A549 (cell line): ENCODE data around the gene PPP2R5B.

Experiments
- CEBPB ChIP-seq, 2 experiments: fragments of >200 bp in 1 of 2; sonication (Bioruptor Twin) in 1 of 2; formaldehyde crosslinking in 1 of 2; IDR thresholded peaks; 2 replicates each; pipeline ENCODE4 v1.6.1; 2012 to 2016
- CTCF ChIP-seq: fragments of >200 bp; sonication (Bioruptor Twin); formaldehyde crosslinking; IDR thresholded peaks from 3 replicates; pipeline ENCODE4 v1.5.1; 2016
- E2F6 ChIP-seq: IDR thresholded peaks from 2 replicates; pipeline ENCODE4 v1.6.1; 2012; ENCODE audit warnings: low read depth, borderline replicate concordance
- HDAC2 ChIP-seq: fragments of 200-600 bp; sonication (generic); IDR thresholded peaks from 2 replicates; pipeline ENCODE4 v1.6.1; 2016
- HES2 ChIP-seq: fragments of >200 bp; sonication (Bioruptor Twin); formaldehyde crosslinking; IDR thresholded peaks from 2 replicates; pipeline ENCODE4 v1.6.1; 2016
- JUN ChIP-seq, 2 experiments: fragments of >200 bp; sonication (Bioruptor Twin); formaldehyde crosslinking; IDR thresholded peaks; 2 replicates in 1 of 2; 3 replicates in 1 of 2; pipeline ENCODE4 v1.6.1; 2016 to 2017
- MYC ChIP-seq: IDR thresholded peaks from 2 replicates; pipeline ENCODE4 v1.6.1; 2012; ENCODE audit warnings: mild to moderate bottlenecking, inconsistent platforms, low read length, improper control_type of control experiment, borderline replicate concordance
- NPAS2 ChIP-seq: fragments of 250-450 bp; sonication (Bioruptor Pico); IDR thresholded peaks from 2 replicates; pipeline ENCODE4 v1.8.0; 2022; ENCODE audit warnings: mild to moderate bottlenecking, moderate library complexity, borderline replicate concordance
- POLR2A ChIP-seq: IDR thresholded peaks from 2 replicates; pipeline ENCODE4 v1.6.1; 2012; ENCODE audit warnings: mild to moderate bottlenecking, low read length
- RCOR1 ChIP-seq: fragments of 150-350 bp; IDR thresholded peaks from 2 replicates; pipeline ENCODE4 v1.6.1; 2014; ENCODE audit warnings: antibody characterized with exemption, low read length, low read depth
- RFX5 ChIP-seq: fragments of 450-650 bp; IDR thresholded peaks from 2 replicates; pipeline ENCODE4 v1.7.1; 2014; ENCODE audit warnings: antibody characterized with exemption, mild to moderate bottlenecking, moderate library complexity
- TP53 ChIP-seq: fragments of 250-450 bp; sonication (Bioruptor Pico); IDR thresholded peaks from 2 replicates; pipeline ENCODE4 v1.5.0; 2021; ENCODE audit warnings: mild to moderate bottlenecking, moderate library complexity
- USF2 ChIP-seq: fragments of 450-650 bp; IDR thresholded peaks from 2 replicates; pipeline ENCODE4 v1.6.1; 2014; ENCODE audit warnings: antibody characterized with exemption
- ZSCAN20 ChIP-seq: fragments of 250-450 bp; sonication (Bioruptor Pico); IDR thresholded peaks from 2 replicates; pipeline ENCODE4 v1.8.0; 2022; ENCODE audit warnings: mild to moderate bottlenecking, moderate library complexity

GRCh38 chr11:64894812-64895452 is 29.6 kb upstream of the PPP2R5B start:
- TF ChIP-seq RCOR1: no peak
- TF ChIP-seq NPAS2 (CRISPR knock-in tag): no peak
- TF ChIP-seq POLR2A: no peak
- no peak for TF ChIP-seq USF2
- no peak for TF ChIP-seq HDAC2
- TF ChIP-seq CTCF: no peak
- no peak for TF ChIP-seq HES2
- no peak for TF ChIP-seq ZSCAN20
- no peak for TF ChIP-seq MYC
- no peak for TF ChIP-seq JUN (IDR thresholded peaks at IDR 0.05)
- TF ChIP-seq RFX5: no peak
- no peak for TF ChIP-seq CEBPB (IDR thresholded peaks at IDR 0.05)
- no peak for TF ChIP-seq E2F6
- no peak for TF ChIP-seq TP53
